Measurements from ENCODE around the gene FHDC1.

FHDC1 gene

DNA sequence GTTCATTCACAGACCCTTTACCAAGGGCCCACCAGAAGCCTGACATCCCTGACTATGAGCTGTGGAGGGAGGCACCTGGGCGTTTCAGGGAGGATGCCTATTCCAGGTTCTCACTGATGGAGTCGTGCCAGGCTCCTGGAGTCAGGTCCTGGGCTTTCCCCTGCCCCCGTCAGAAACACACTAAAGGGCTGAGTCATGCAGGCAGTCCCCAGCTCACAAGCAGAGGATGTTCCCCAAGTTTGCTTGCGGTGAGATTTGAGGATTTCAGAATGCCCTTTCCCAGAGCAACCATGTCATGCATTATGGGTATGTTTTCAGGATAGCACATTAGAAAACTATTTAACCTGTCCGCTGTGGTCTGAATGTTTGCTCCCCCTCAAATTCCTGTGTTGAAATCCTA, 45.2 kb downstream of the FHDC1 start:
- peak; percentile 65 for DNase-seq (ENCODE audit: low read depth)

DNA sequence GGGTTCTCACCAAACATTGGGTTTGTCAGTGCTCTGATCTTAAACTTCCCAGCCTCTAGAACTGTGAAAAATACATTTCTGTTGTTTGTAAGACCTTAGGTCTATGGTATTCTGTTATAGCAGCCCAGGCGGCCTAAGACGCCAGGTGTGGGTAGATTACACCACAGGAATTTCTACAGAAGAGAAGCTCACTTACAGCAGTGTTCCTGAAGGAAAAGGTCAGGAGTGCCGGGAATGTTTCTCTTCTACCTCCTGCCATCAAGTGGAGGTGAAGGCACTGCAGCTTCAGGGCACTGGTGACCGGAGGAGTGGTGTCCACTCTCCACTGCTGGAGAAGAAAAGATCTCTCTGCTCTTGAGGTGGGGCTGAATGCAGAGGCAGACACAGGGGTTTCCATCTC, 45.7 kb downstream of the FHDC1 start:
- DNase-seq (ENCODE audit: low read depth): no peak

DNA sequence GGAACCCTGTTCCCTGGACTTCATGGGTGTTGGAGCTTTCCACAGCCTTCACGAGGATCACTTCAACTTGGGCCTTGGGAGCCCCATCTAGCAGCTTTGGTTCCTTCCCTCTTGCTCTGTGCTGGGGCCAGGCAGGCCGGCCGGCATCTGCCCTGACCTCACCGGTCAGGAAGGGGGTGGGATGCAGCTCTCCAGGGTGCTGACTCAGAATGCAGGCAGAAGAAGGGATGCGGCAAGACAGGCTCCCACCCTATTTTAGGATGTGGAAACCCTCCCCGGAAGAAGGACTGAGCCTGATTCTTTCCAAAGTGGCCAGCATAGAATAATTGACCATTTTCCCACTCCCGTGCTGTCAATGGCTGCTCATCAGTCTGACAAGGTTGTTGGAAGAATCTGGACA, 47.1 kb downstream of the FHDC1 start:
- DNase-seq (ENCODE audit: low read depth): no peak

DNA sequence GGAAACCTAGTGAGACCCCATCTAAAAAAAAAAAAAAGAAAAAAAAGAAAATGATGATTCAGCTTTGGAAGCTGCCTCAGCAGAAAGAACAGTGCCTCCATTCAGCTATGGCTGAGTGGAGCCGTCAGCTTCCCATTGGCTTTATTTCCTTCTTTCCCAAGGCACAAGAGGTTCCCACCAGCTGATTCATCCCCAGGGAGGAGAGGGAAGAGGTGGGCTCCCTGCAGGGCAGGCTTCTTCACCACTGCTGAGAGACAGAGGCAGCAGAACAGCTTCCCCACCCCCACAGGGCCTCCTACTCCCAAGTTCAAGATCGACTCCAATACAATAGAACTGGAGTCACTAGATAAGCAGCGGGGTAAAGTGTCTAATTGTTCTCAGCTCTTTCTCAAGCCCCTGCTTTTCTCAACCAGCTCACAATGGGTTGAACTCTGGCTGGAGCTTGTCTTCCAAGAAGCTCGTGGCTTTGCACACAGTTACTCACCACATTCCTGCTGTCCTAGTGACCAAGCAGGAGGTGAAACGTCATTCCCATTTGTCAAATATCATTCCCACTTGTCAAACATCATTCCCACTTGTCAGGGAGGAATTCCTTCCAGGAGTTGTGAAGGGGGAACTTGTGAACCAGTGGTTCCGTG, 47.8 kb downstream of the FHDC1 start:
- peak; percentile 55 for DNase-seq (ENCODE audit: low read depth)

DNA sequence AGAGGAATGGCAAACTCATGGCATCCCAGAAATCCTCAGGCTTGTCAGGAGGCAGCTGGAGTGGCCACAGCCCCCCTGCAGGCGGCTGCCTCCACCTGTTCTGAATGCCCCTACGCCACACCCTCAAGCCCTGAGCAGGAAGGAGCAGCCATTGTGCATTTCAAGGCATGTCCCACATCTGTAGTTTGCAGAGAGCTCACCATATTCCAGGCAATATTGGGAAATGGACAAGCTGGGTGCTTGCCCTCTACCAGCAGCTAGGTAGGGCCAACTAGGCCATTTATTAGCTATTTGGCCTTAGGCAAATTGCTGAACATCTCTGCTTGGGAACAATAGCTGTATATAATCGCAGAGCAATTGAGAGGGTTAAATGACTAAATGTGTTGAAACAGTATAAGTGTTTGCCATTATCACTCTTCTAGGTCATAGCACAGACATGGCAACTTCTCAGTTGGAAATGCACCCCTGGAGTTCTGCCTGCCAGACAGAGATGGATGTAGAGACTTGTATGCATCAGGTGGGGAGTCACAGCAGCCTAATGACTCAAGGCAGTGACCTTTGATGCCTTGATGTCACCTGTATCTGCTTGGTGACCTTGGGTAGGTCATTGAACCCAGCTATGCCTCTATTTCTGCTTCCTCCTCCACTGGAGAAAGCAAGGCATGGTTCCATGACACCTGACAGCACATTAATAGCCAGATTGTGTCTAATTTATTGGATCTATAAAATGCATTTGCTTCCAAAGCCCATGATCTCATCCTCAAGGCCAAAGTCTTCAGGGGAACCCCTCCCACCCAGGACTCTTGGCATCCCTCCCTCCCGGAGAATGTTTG, 52.8 kb downstream of the FHDC1 start:
- no peak for DNase-seq (ENCODE audit: low read depth)

DNA sequence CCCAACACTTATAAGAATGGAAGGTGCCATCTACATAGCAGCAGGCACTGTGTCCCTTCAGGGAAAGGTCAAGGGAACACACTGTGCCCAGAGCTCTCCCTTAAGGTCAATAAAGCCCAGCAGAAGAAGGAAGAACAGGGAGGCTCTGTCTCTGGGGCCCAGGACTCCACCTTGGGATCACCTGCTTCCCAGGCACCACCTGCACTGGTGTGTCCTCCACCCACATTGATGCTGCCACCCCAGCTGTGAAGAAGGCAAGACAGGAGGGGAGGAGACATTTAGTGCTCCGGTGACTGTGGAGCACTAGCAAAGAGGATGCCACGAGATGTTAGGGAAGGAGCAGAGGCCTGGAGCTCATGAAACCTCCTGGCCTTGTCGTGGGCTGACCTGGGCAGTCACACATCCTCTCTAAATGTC, 53.4 kb downstream of the FHDC1 start:
- DNase-seq (ENCODE audit: low read depth): no peak

DNA sequence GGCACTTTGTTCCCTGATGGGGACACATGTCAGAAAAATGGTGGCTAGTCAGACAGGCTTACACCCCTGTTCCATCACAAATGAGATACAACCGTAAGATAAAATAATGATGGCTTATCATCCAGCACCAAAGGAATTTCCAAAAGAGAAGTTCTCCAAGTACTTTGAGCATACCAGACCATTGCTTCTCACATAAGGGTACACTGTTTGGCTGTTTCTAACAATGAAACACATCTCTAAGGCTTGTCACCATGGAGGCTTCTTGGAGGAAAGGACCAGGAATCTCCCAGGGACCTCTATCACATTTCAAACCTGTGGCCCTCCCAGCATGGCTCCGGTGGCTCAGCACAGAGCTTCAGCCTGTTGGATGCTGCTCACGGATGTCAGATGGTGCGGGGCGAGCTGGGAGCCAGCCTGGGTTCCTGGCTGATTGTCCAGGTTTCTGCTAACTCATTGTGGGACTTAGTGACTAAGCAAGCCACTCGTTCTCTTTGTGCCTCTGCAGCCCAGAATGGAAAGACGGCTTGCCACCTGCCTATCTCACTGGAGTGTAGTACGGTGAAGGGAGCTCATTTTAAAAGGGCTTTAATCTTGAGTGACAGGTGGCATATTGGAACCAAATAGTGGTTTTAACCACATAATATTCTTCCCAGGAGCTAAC, 54.5 kb downstream of the FHDC1 start:
- no peak for DNase-seq (ENCODE audit: low read depth)

DNA sequence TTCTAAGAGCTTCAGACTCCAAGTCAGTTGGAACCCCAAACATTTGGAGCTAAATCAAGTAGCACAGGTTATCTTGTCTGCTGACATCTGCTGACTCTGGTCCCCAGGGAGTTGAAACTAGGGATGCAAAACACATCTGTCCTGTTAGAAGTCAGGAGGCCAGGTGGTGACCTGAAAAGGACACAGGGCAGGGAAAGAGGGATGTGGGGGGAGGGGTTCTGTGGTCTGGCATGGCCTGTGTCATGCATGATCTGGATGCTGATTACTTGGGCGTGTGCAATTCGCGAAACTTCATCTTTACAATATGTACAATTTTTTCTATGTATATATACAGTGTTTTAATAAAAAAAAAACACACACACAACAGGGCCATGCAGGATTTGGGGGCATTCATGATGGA, 55.3 kb downstream of the FHDC1 start:
- DNase-seq (ENCODE audit: low read depth): no peak

DNA sequence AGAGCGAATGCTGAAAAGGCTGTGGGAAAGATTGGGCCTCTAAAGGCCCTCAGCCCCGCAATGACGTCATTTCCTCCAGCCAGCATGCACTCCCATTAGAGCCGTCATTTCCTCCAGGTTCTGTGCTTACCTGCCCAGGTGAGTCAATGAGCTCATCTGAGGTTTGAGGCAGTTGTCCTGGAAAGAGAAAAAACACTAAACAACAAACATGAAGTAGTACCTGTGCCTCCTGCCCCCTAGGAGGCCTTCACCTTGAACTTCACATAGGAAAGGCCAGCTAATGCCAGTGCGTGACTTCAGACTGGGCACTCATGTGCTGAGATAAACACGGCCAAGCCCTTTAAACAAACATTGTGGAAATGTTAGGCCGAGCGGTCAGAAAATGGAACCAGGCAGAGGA, 55.9 kb downstream of the FHDC1 start:
- DNase-seq (ENCODE audit: low read depth): no peak

DNA sequence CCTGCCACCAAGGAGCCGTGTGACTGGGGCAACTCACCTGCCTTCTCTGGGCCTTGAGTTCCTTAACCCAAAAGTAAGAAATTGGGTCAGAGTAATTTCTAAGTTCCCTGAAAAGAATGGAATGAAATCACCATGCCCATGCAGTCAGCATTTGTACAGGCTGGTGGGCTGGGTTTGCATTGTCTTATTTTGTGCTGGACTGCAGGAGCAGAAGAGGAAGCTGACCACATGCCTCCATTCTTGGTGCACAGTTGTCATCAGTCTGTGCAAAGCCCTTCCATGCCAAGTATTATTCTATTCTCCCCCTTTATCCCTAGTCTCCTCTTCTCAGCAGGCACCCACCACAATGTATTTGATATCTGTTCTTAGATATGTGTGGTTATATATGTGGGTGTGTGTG, 56.3 kb downstream of the FHDC1 start:
- no peak for DNase-seq (ENCODE audit: low read depth)

DNA sequence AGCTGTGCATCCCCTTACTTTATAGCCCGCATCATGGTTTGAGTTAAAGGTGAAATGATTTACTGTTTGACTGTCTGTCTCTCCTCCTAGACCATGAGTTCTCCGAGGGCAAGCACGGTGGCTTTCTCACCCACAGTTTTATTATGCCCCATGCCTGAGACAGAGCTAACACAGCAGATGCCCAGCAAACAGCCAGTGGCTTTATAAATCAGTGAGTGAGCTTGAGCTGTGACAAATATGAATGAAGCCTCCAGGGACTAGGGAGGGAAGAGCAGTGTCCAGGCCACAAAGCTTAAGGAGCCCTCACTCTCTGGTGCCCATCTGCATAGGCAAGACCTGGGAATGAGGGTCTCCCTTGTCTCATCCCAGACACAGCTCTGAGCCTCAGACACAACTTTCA, 57.9 kb downstream of the FHDC1 start:
- no peak for DNase-seq (ENCODE audit: low read depth)

DNA sequence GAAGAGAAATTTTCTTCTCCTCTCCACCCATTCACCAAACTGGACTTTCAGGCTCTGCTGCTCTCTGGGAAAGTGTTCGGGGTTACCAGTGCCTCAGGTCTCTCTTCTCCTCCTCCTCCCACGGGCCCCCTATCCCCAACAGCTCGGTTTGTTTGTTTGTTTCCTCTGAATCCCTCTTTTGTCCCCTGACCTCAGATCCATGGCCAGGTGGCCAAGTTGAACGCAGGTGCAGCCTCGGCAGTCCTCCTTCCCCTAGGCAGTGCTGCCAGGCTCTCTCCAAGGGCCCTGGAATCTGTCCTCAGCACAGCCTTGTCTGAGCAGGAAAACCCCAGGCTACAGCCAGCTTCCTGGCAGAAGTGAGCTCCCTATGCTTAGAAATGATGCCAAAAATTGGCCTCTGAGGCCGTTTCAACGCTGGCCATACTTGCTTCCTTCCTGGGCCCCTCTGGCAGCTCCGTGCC, 60.0 kb downstream of the FHDC1 start:
- no peak for DNase-seq (ENCODE audit: low read depth)

DNA sequence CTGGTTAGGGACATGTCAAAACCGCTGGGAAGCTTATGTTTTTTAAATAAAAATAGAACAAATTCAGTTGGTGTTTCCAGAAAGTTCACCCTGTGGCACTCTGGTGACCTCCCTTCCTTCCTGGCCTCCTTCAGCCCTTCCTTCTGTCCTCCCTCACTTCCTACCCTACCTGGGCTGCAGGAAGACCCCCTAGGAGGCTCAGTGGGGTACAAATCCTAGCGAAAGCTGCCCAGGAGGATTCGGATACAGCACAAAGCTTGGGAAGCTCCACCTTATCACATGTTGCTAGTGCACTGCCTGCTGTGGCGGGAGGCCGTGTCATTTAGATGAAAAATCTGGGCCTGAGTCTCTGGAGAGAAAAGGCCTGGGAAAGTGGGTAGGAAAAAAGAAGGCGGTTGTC, 60.5 kb downstream of the FHDC1 start:
- no peak for DNase-seq (ENCODE audit: low read depth)

DNA sequence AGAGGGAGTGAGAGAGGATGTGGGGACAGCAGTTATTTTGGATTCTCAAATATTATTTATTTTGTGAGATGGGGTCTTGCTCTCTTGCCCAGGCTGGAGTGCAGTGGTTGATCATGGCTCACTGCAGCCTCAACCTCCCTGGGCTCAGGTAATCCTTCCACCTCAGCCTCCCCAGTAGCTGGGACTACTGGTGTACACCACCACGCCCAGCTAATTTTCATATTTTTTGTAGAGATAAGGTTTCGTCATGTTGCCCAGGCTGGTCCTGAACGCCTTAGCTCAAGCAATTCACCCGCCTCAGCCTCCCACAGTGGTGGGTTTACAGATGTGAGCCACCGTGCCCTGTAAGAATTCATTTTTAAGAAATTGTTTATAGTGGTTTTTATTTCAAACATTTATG, 61.2 kb downstream of the FHDC1 start:
- no peak for DNase-seq (ENCODE audit: low read depth)

DNA sequence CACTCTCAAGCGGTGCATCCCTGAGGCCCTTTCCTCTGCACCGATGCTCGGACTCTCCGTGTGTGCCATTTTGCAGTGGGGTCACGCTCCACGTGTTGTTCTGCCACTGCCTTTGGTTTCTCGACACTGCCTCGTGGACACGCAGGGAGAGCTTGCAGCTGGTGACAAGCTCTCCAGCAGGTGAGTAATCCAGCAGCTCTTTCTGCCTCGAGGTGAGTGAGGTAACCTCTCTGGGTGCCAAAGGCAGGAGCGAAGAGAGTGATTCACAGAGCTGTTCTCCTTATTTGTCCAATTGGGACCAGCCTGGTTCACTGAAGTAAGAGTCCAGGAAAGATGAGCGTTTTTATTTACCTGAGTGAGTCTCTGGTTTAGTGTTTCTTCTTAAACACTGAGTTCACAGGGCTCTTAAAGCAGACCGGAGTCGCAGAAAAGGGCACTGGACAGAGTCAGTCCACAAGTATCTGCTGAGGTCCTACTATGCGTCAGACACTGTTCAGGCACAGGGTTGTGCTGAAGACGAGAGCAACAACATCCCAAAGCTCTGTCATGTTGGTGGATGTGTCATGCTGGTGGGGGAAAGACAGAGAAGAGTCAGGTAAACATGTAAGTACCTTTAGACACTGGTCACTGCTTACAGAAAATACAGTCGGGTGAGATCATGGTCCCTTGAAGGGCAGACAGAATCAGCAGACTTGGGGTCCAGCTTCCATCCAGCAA, 61.8 kb downstream of the FHDC1 start:
- DNase-seq (ENCODE audit: low read depth): no peak

DNA sequence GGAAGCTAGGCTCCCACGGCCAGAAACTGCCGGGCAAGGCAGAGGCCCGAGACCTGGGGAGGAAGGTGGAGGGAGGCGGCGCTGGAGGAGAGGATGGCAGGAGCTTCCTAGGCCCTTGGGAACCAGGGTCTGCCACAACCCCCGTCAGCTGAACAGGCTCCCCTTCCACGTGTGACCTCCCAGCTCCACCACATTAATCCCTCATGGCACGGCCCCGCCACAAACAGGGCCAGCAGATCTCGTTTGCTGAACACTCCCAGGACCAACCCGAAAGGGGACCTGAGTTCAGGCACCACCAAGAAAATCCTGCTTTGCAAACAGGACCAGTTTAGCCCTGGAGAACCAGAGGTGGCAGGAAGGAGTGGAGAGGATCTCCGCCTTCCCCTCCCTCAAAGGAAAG, 62.7 kb downstream of the FHDC1 start:
- no peak for DNase-seq (ENCODE audit: low read depth)

DNA sequence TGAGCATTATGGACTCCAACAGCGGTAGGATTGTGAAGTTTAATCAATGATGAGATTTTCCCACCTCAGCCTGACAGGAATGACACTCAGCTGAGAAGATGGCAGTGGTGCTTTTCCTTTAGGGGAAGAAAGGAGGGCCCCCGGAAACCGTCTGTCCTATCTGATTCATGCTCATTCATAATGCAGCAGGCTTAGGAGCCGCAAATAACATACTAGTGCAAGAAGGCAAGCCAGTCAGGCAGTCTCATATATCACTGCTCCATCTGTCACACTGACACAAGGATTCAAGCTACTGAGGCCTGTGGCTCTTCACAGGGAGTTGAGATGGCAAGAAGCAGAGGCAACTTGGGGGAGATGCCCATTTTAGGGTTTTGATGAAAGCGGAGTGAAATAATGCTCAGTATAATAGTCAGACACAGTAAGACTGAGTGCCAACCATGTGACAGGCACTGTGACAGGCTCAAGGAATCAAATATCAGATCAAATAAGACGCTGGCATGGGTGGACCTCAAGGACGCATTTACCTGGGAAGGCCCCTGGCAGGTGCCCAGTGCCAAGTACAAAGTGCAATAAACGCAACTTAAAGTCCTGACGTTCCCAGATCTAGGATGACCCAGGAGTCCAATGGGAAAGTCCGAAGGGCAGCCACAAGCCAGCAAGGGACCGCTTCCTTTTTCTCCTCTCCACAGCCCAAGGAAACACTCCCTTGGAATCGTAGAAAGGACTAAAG, 63.4 kb downstream of the FHDC1 start:
- no peak for DNase-seq (ENCODE audit: low read depth)

DNA sequence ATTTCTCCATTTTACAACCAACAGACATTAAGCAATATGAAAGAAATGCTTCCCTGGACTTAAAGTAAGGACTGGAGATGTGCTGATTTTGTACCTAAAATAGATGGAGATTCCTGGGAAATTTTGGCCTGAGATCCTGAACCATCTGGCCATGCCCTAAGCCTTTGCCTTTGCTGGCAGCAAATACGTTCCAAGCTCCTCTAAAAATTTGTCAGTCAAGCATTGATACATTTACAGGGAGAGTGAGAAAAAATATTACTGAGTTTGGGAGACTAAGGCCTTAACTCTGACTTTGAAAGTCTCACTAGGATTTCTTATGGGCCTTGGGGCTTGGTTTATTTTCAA, 63.9 kb downstream of the FHDC1 start:
- no peak for DNase-seq (ENCODE audit: low read depth)

DNA sequence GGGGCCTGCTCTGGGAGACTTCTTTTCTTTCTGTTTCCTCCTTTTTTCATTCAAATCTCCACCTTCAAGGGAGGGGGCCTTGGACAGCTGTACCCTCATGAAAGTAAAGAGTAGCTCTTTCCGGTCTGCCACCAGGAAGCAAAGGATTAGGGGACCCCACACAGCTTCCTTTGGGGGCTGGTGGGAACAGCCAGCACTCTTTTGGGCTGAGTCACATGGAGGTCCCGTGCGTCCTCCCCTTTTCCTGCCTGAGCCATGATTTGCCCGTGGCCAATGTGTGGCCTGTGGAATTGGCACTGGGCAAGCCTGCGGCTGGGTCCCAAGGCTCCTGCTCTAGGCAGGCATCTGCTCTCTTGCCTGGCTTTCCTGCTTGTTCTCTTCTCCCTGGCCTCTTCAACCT, 65.5 kb downstream of the FHDC1 start:
- no peak for DNase-seq (ENCODE audit: low read depth)

DNA sequence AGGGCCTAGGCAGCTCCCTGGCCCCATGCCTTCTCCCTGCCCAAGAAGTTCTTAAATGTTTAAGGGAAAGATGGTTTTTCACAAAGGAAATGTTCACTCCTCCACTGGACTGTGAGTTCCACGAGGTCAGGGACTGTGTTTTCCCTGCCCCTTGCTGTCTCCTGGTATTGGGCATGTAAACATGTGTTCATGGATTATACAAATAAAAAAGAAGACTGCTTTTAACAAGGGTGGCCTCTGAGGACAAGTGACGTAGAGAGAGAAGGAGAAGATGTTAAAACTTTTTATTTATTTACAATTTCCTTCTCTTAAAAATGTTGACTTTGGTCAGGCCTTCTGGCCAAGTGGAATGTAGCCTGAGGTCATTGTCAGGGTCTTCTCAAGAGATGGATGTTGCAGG, 66.0 kb downstream of the FHDC1 start:
- no peak for DNase-seq (ENCODE audit: low read depth)

DNA sequence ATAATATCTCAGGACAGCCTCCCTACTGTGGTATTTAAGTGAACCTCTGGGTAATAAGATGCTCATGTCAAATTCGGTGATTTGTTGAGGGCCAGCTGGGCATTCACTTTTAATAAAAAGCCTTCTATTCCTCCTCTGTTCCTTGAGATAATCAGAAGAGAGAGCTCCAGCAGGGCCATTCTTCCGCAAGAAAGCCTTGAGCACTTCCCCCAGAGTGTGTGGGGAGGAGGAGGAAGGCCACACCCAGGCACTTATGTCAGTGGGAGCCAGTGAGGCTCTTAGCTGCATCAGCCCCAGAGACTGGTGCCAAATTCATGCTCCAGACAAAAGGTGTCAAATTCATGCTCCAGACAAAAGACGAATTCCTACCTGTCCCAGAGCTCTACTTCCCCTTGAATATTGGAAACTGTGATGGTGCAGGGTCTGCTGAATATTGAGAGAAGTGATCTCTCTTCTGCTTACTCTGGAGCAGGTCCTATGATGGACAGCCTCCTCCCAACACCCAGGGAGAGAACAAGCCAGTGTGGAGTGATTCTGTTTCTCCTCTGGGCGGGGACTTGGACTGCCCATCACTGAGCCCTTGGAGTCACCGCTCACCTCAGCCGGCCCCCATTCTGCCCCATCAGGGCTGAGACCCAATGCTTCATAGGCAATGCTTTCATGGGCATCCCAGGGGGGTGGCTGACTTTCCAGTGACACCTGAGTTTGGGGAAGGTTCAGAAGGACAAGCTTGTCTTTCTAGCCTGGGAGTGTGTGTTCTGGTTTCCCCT, 68.1 kb downstream of the FHDC1 start:
- no peak for DNase-seq (ENCODE audit: low read depth)
